ENCODE results near the gene DISC1. TPM values are rescaled to one million over a fixed set of nuclear protein-coding genes. Genes with fewer than 3 reads are reported as not detected.

Gene DISC1
- total and polyA plus RNA-seq, 2 donors (not counting 3 experiments of a cell fraction or from before 2014, with no cell fraction given): 3.3 to 14.7 TPM

GRCh38 chr1:231867607-231868006 is 241.0 kb downstream of the DISC1 start:
- Histone ChIP-seq H3K27me3 (ENCODE audit: control insufficient read depth in 2 of 2, insufficient read depth in 2 of 2, low read length in 2 of 2) (no peaks in the 10 kb centered on the region), H3K36me3 (ENCODE audit: control insufficient read depth in 2 of 2, extremely low read depth in 1 of 2, insufficient read depth in 2 of 2, low read length in 2 of 2) (no peaks in the 10 kb centered on the region), H3K9me1 (replicated peaks; ENCODE audit: control insufficient read depth, extremely low read depth, insufficient read depth, low read length) (no peaks in the 10 kb centered on the region), H2AFZ (ENCODE audit: low read depth, low read length) (no peak overlapping the region), H3K27ac (ENCODE audit: insufficient read depth, low read depth, low read length) (no peak overlapping the region), H3K9me3 (replicated peaks; ENCODE audit: control insufficient read depth, insufficient read depth, low read length) (no peaks in the 10 kb centered on the region), H3K4me1 (ENCODE audit: control insufficient read depth, extremely low read depth, insufficient read depth, low read length) (no peaks in the 10 kb centered on the region), H3K4me3 (replicated peaks in 1 of 3; ENCODE audit: insufficient read depth in 1 of 3, low read depth in 1 of 3, low read length in 3 of 3) (no peak overlapping the region), H4K20me1 (replicated peaks; ENCODE audit: control insufficient read depth, extremely low read depth, insufficient read depth, low read length) (no peaks in the 10 kb centered on the region), H3K4me2 (ENCODE audit: insufficient read depth, low read length) (no peak overlapping the region), H3K9ac (replicated peaks; ENCODE audit: extremely low read depth, insufficient read depth, low read length) (no peak overlapping the region), H3K79me2 (ENCODE audit: control insufficient read depth, insufficient read depth, low read length) (no peaks in the 10 kb centered on the region)
- TF ChIP-seq MYC (IDR thresholded peaks at IDR 0.05; ENCODE audit: low read depth, low read length) (no peak), POLR2AphosphoS5 (IDR thresholded peaks at IDR 0.05; ENCODE audit: insufficient read depth, low read depth, low read length) (no peak), MAX (IDR thresholded peaks at IDR 0.05; ENCODE audit: insufficient read depth, insufficient read length) (no peak), POLR2A (IDR thresholded peaks at IDR 0.05; ENCODE audit: low read depth, low read length) (no peak), CTCF (IDR thresholded peaks at IDR 0.05; ENCODE audit: extremely low read depth in 1 of 2, insufficient read depth in 1 of 2, low read depth in 1 of 2, low read length in 2 of 2) (no peak), EZH2 (IDR thresholded peaks at IDR 0.05; ENCODE audit: borderline replicate concordance, low read depth, low read length, severe bottlenecking) (no peak), GATA2 (IDR thresholded peaks at IDR 0.05; ENCODE audit: insufficient read depth, insufficient read length, low read depth, low read length) (no peak), JUN (IDR thresholded peaks at IDR 0.05; ENCODE audit: borderline replicate concordance, insufficient read depth, insufficient read length, low read depth) (no peak), FOS (IDR thresholded peaks at IDR 0.05; ENCODE audit: borderline replicate concordance, insufficient read depth, low read length) (no peak)
- intact Hi-C loops (cut with micrococcal nuclease) (loop anchor here (5.0 to 10.0 kb wide), 6 partner anchors 65 to 1157 kb away; no protein-coding TSS in a partner anchor), dilution Hi-C loops (cut with MboI; ENCODE audit: extremely low pct_ligation_motif_present, low sequenced_read_pairs) (no loop called here)
- DNase-seq (ENCODE audit: low read depth, low spot score) (no peak), FAIRE-seq (no peak)
- ChIA-PET POLR2A (no interaction called here), CTCF (interaction anchor here (0.8 to 4.5 kb wide), 19 partner anchors 13 to 1158 kb away, joined by 3 to 33 read pairs (median 4); partner anchors contain the start of gene SIPA1L2)
- no TSS peak for BruUV-seq (replicated peaks)
